Measurements from ENCODE around the gene CPEB3. TPM values are rescaled to one million over a fixed set of nuclear protein-coding genes. Genes with fewer than 3 reads are reported as not detected.

The CPEB3 gene
- total and polyA plus RNA-seq, 4 donors: 2.1 to 8.4 (median 5.1) TPM

DNA sequence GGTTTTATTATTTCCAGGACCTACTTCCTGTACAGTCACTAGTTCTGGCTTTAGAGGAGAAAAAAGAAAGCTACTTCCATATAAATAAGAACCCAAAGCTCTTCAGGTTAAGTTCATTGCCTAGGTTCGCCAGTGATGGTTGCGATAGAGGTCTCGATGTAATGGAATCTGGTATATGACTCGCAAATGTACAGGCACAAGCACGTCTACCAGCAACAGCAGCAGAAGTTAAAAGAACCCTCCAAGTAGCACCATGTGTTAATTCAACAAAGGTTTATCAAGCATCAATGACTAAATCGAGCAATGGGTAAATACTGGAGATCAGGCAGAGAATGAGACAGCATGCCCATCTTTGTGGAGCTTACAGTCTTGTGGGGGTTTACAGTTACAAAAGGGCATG, 211.9 kb downstream of the CPEB3 start:
- Histone ChIP-seq H3K4me1 (ENCODE audit: control insufficient read depth in 4 of 4, insufficient read depth in 4 of 4, low read length in 3 of 4) (peaks cover 2 to 17% (median 11%) of the 10 kb centered on the region in 4 donors), H3K9ac (ENCODE audit: low read depth in 1 of 2, low read length in 2 of 2) (no peak overlapping the region), H3K27ac (ENCODE audit: low read depth in 1 of 2, low read length in 2 of 2) (no peak overlapping the region), H3K36me3 (ENCODE audit: control insufficient read depth in 4 of 4, insufficient read depth in 3 of 4, low read depth in 1 of 4, low read length in 3 of 4) (peaks cover 2 to 29% (median 26%) of the 10 kb centered on the region in 4 donors), H3K9me3 (ENCODE audit: control insufficient read depth in 4 of 4, low read length in 3 of 4) (no peaks in the 10 kb centered on the region), H3K27me3 (ENCODE audit: control insufficient read depth in 4 of 4, insufficient read depth in 4 of 4, low read length in 3 of 4) (no peaks in the 10 kb centered on the region), H3K4me3 (ENCODE audit: low read depth in 1 of 3, low read length in 3 of 3) (no peak overlapping the region)
- TF ChIP-seq NR2F2 (IDR thresholded peaks at IDR 0.05) (no peak), HNF4A (conservative IDR thresholded peaks at IDR 0.05) (no peak), GABPA (IDR thresholded peaks at IDR 0.05 in 1 of 2, conservative IDR thresholded peaks at IDR 0.05 in 1 of 2) (no peak), FOXA2 (IDR thresholded peaks at IDR 0.05) (no peak), EGR1 (IDR thresholded peaks at IDR 0.05; ENCODE audit: low read depth in 2 of 2) (no peak), RAD21 (IDR thresholded peaks at IDR 0.05) (no peak), YY1 (IDR thresholded peaks at IDR 0.05) (no peak), JUND (IDR thresholded peaks at IDR 0.05) (no peak), RXRA (IDR thresholded peaks at IDR 0.05) (no peak), TAF1 (conservative IDR thresholded peaks at IDR 0.05) (no peak), FOXA1 (IDR thresholded peaks at IDR 0.05) (no peak)
- TF ChIP-seq, protein P1, sequence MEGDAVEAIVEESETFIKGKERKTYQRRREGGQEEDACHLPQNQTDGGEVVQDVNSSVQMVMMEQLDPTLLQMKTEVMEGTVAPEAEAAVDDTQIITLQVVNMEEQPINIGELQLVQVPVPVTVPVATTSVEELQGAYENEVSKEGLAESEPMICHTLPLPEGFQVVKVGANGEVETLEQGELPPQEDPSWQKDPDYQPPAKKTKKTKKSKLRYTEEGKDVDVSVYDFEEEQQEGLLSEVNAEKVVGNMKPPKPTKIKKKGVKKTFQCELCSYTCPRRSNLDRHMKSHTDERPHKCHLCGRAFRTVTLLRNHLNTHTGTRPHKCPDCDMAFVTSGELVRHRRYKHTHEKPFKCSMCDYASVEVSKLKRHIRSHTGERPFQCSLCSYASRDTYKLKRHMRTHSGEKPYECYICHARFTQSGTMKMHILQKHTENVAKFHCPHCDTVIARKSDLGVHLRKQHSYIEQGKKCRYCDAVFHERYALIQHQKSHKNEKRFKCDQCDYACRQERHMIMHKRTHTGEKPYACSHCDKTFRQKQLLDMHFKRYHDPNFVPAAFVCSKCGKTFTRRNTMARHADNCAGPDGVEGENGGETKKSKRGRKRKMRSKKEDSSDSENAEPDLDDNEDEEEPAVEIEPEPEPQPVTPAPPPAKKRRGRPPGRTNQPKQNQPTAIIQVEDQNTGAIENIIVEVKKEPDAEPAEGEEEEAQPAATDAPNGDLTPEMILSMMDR (IDR thresholded peaks at IDR 0.05; ENCODE audit: low read depth, low read length, missing input control): no peak
- TF ChIP-seq, protein P2, sequence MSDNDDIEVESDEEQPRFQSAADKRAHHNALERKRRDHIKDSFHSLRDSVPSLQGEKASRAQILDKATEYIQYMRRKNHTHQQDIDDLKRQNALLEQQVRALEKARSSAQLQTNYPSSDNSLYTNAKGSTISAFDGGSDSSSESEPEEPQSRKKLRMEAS (IDR thresholded peaks at IDR 0.05): no peak
- TF ChIP-seq, protein P3, sequence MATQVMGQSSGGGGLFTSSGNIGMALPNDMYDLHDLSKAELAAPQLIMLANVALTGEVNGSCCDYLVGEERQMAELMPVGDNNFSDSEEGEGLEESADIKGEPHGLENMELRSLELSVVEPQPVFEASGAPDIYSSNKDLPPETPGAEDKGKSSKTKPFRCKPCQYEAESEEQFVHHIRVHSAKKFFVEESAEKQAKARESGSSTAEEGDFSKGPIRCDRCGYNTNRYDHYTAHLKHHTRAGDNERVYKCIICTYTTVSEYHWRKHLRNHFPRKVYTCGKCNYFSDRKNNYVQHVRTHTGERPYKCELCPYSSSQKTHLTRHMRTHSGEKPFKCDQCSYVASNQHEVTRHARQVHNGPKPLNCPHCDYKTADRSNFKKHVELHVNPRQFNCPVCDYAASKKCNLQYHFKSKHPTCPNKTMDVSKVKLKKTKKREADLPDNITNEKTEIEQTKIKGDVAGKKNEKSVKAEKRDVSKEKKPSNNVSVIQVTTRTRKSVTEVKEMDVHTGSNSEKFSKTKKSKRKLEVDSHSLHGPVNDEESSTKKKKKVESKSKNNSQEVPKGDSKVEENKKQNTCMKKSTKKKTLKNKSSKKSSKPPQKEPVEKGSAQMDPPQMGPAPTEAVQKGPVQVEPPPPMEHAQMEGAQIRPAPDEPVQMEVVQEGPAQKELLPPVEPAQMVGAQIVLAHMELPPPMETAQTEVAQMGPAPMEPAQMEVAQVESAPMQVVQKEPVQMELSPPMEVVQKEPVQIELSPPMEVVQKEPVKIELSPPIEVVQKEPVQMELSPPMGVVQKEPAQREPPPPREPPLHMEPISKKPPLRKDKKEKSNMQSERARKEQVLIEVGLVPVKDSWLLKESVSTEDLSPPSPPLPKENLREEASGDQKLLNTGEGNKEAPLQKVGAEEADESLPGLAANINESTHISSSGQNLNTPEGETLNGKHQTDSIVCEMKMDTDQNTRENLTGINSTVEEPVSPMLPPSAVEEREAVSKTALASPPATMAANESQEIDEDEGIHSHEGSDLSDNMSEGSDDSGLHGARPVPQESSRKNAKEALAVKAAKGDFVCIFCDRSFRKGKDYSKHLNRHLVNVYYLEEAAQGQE (IDR thresholded peaks at IDR 0.05): no peak
- TF ChIP-seq, protein P4, sequence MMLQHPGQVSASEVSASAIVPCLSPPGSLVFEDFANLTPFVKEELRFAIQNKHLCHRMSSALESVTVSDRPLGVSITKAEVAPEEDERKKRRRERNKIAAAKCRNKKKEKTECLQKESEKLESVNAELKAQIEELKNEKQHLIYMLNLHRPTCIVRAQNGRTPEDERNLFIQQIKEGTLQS (IDR thresholded peaks at IDR 0.05): no peak
- TF ChIP-seq, protein P5, sequence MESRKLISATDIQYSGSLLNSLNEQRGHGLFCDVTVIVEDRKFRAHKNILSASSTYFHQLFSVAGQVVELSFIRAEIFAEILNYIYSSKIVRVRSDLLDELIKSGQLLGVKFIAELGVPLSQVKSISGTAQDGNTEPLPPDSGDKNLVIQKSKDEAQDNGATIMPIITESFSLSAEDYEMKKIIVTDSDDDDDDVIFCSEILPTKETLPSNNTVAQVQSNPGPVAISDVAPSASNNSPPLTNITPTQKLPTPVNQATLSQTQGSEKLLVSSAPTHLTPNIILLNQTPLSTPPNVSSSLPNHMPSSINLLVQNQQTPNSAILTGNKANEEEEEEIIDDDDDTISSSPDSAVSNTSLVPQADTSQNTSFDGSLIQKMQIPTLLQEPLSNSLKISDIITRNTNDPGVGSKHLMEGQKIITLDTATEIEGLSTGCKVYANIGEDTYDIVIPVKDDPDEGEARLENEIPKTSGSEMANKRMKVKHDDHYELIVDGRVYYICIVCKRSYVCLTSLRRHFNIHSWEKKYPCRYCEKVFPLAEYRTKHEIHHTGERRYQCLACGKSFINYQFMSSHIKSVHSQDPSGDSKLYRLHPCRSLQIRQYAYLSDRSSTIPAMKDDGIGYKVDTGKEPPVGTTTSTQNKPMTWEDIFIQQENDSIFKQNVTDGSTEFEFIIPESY (IDR thresholded peaks at IDR 0.05): no peak
- DNase-seq (ENCODE audit: low spot score): no peak
- WGBS: 97% methylated on average over 6 of the region's 6 CpGs

DNA sequence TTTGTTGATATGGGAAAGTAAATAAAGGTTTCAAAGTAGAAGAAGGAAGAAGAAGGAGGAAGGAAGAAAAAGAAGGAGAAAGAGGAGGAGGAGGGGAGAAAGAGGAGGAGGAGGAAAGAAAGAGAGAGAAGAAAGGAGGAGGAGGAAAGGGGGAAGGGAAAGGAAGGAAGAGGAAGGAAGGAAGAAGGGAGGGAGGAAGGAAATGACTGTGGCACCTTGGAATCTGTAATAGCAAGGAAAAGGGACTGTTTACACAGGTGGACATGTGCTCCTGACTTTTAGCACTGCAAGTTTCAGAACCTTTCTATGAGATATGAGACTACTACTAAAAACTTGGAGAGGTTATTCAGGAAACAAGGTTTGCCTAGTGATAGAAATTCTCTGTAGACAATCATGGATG, 214.2 kb downstream of the CPEB3 start:
- Histone ChIP-seq H3K9ac (ENCODE audit: low read depth in 1 of 2, low read length in 2 of 2) (no peak overlapping the region), H3K9me3 (ENCODE audit: control insufficient read depth in 4 of 4, low read length in 3 of 4) (no peaks in the 10 kb centered on the region), H3K4me1 (ENCODE audit: control insufficient read depth in 4 of 4, insufficient read depth in 4 of 4, low read length in 3 of 4) (peaks cover 0 to 8% (median 6%) of the 10 kb centered on the region in 4 donors), H3K27ac (ENCODE audit: low read depth in 1 of 2, low read length in 2 of 2) (no peak overlapping the region), H3K27me3 (ENCODE audit: control insufficient read depth in 4 of 4, insufficient read depth in 4 of 4, low read length in 3 of 4) (no peaks in the 10 kb centered on the region), H3K4me3 (ENCODE audit: low read depth in 1 of 3, low read length in 3 of 3) (no peak overlapping the region), H3K36me3 (ENCODE audit: control insufficient read depth in 4 of 4, insufficient read depth in 3 of 4, low read depth in 1 of 4, low read length in 3 of 4) (peaks cover 4 to 29% (median 26%) of the 10 kb centered on the region in 4 donors)
- TF ChIP-seq SP1 (IDR thresholded peaks at IDR 0.05): no peak
- TF ChIP-seq, protein P2 (IDR thresholded peaks at IDR 0.05): no peak
- no peak for TF ChIP-seq FOXA2 (IDR thresholded peaks at IDR 0.05)
- TF ChIP-seq, protein P3 (IDR thresholded peaks at IDR 0.05): no peak
- no peak for TF ChIP-seq RXRA (IDR thresholded peaks at IDR 0.05)
- TF ChIP-seq GABPA (IDR thresholded peaks at IDR 0.05 in 1 of 2, conservative IDR thresholded peaks at IDR 0.05 in 1 of 2): no peak
- no peak for TF ChIP-seq NR2F2 (IDR thresholded peaks at IDR 0.05)
- DNase-seq (ENCODE audit: low spot score): no peak

All from liver (tissue), 9 donors.